CD4-positive, alpha-beta T cell treated with Interleukin-10 for 1 hour (primary cell): ENCODE measurements around the gene IQUB.
"Not testable (repeated sequence)": the region's sequence is repeated elsewhere in the genome, so short reads cannot be mapped to it uniquely, and the experiment has no call there.

ENCODE experiments used
- DNase-seq: peaks from one replicate; pipeline ENCODE4 v3.0.0-alpha.2; 2020

Gene IQUB

GRCh38 chr7:123538897-123539296, 4.5 kb upstream of the IQUB start:
- no peak for DNase-seq

GRCh38 chr7:123538189-123538714, 3.9 kb upstream of the IQUB start:
- no peak for DNase-seq

- DNase-seq = peak; percentile 54
Measured at GRCh38 chr7:123537026-123537642, 2.7 kb upstream of the IQUB start.

- DNase-seq = no peak
Measured at GRCh38 chr7:123535517-123535916, 1.1 kb upstream of the IQUB start.

GRCh38 chr7:123533929-123534382, 439 bp downstream of the IQUB start:
- DNase-seq = peak; percentile 48

GRCh38 chr7:123533553-123533917, 860 bp downstream of the IQUB start:
- DNase-seq = no peak

GRCh38 chr7:123532788-123533552, 1.4 kb downstream of the IQUB start:
- DNase-seq = peak; percentile 44

- not testable (repeated sequence) for DNase-seq
Measured at GRCh38 chr7:123532343-123532742, 2.1 kb downstream of the IQUB start.

- DNase-seq = not testable (repeated sequence)
Measured at GRCh38 chr7:123530035-123530591, 4.3 kb downstream of the IQUB start.

GRCh38 chr7:123528265-123528664, 6.1 kb downstream of the IQUB start:
- no peak for DNase-seq

GRCh38 chr7:123527712-123528225, 6.6 kb downstream of the IQUB start:
- DNase-seq = not testable (repeated sequence)

- not testable (repeated sequence) for DNase-seq
Measured at GRCh38 chr7:123526533-123526932, 7.9 kb downstream of the IQUB start.

GRCh38 chr7:123522066-123522465, 12.3 kb downstream of the IQUB start:
- no peak for DNase-seq

- DNase-seq = no peak
Measured at GRCh38 chr7:123505221-123505620, 29.2 kb downstream of the IQUB start.

GRCh38 chr7:123502201-123502600, 32.2 kb downstream of the IQUB start:
- no peak for DNase-seq

- no peak for DNase-seq
Measured at GRCh38 chr7:123500878-123501489, 33.4 kb downstream of the IQUB start.

- DNase-seq = no peak
Measured at GRCh38 chr7:123499211-123499970, 35.0 kb downstream of the IQUB start.

GRCh38 chr7:123498601-123499000, 35.8 kb downstream of the IQUB start:
- no peak for DNase-seq

- DNase-seq = no peak
Measured at GRCh38 chr7:123498031-123498430, 36.4 kb downstream of the IQUB start.

GRCh38 chr7:123494193-123494796, 40.1 kb downstream of the IQUB start:
- peak; percentile 58 for DNase-seq

GRCh38 chr7:123492485-123492884, 41.9 kb downstream of the IQUB start:
- no peak for DNase-seq

- no peak for DNase-seq
Measured at GRCh38 chr7:123485721-123486120, 48.7 kb downstream of the IQUB start.
